LoVo (cell line): ENCODE data around the gene RCAN1.

Source experiments
- DNase-seq: peaks from one replicate; pipeline ENCODE4 v3.0.0-alpha.2; 2016; ENCODE audit warnings: low spot score

Gene RCAN1

GRCh38 chr21:34537838-34538237, 77.1 kb downstream of the RCAN1 start:
- DNase-seq: no peak

- DNase-seq: no peak
Observed at GRCh38 chr21:34536820-34537219, 78.1 kb downstream of the RCAN1 start.

- no peak for DNase-seq
Observed at GRCh38 chr21:34536311-34536710, 78.6 kb downstream of the RCAN1 start.

GRCh38 chr21:34535886-34536285, 79.0 kb downstream of the RCAN1 start:
- DNase-seq: no peak

- no peak for DNase-seq
Observed at GRCh38 chr21:34534522-34534921, 80.4 kb downstream of the RCAN1 start.

GRCh38 chr21:34533938-34534337, 81.0 kb downstream of the RCAN1 start:
- DNase-seq: no peak

GRCh38 chr21:34531399-34531798, 83.5 kb downstream of the RCAN1 start:
- no peak for DNase-seq

- DNase-seq: no peak
Observed at GRCh38 chr21:34530261-34530660, 84.7 kb downstream of the RCAN1 start.

GRCh38 chr21:34528131-34528561, 86.8 kb downstream of the RCAN1 start:
- no peak for DNase-seq

- DNase-seq: peak; percentile 94
Observed at GRCh38 chr21:34526618-34527290, 88.2 kb downstream of the RCAN1 start.

- no peak for DNase-seq
Observed at GRCh38 chr21:34526241-34526617, 88.7 kb downstream of the RCAN1 start.

- no peak for DNase-seq
Observed at GRCh38 chr21:34524646-34525601, 90.0 kb downstream of the RCAN1 start.

- no peak for DNase-seq
Observed at GRCh38 chr21:34523019-34523555, 91.8 kb downstream of the RCAN1 start.

GRCh38 chr21:34522284-34522683, 92.6 kb downstream of the RCAN1 start:
- no peak for DNase-seq

GRCh38 chr21:34521561-34521960, 93.4 kb downstream of the RCAN1 start:
- DNase-seq: no peak

GRCh38 chr21:34520764-34521508, 94.0 kb downstream of the RCAN1 start:
- DNase-seq: no peak

- no peak for DNase-seq
Observed at GRCh38 chr21:34520281-34520680, 94.6 kb downstream of the RCAN1 start.

GRCh38 chr21:34519694-34520093, 95.2 kb downstream of the RCAN1 start:
- DNase-seq: no peak

GRCh38 chr21:34519016-34519415, 95.9 kb downstream of the RCAN1 start:
- no peak for DNase-seq

GRCh38 chr21:34518301-34518700, 96.6 kb downstream of the RCAN1 start:
- DNase-seq: no peak

GRCh38 chr21:34517491-34518245, 97.2 kb downstream of the RCAN1 start:
- DNase-seq: no peak

- no peak for DNase-seq
Observed at GRCh38 chr21:34517039-34517438, 97.9 kb downstream of the RCAN1 start.
